ENCODE measurements around the gene DPP6. TPM values are rescaled to one million over a fixed set of nuclear protein-coding genes. Genes with fewer than 3 reads are reported as not detected.

DPP6 gene
- total RNA-seq, 1 donor from 2014 or later, result not detected

- intact Hi-C loops (cut with DNase I), result no loop called here
- no peaks in the 10 kb centered on the region for H3K9me3 ChIP-seq
- H3K4me3 ChIP-seq, result no peak overlapping the region
- no peaks in the 10 kb centered on the region for H3K4me1 ChIP-seq
- DNase-seq (ENCODE audit: low spot score in 2 of 2), result no peak
- no peak overlapping the region for H3K27ac ChIP-seq
- H3K27me3 ChIP-seq, result no peaks in the 10 kb centered on the region
- no peaks in the 10 kb centered on the region for H3K36me3 ChIP-seq
- no peak for TF ChIP-seq CTCF (IDR thresholded peaks at IDR 0.05)
Observed at GRCh38 chr7:154649015-154649414, 596.8 kb downstream of the DPP6 start.

- DNase-seq (ENCODE audit: low spot score in 2 of 2), result no peak
- Histone ChIP-seq H3K27me3 (no peaks in the 10 kb centered on the region), H3K27ac (no peak overlapping the region), H3K9me3 (no peaks in the 10 kb centered on the region), H3K4me3 (no peak overlapping the region), H3K4me1 (no peaks in the 10 kb centered on the region), H3K36me3 (no peaks in the 10 kb centered on the region)
- TF ChIP-seq CTCF (IDR thresholded peaks at IDR 0.05), result no peak
- intact Hi-C loops (cut with DNase I), result no loop called here
Observed at GRCh38 chr7:154649434-154649833, 597.2 kb downstream of the DPP6 start.

GRCh38 chr7:154650275-154650674 is 598.1 kb downstream of the DPP6 start:
- no peaks in the 10 kb centered on the region for H3K27me3 ChIP-seq
- no peak for TF ChIP-seq CTCF (IDR thresholded peaks at IDR 0.05)
- no peak overlapping the region for H3K27ac ChIP-seq
- H3K4me3 ChIP-seq, result no peak overlapping the region
- intact Hi-C loops (cut with DNase I), result no loop called here
- no peaks in the 10 kb centered on the region for H3K9me3 ChIP-seq
- H3K4me1 ChIP-seq, result no peaks in the 10 kb centered on the region
- no peaks in the 10 kb centered on the region for H3K36me3 ChIP-seq
- DNase-seq (ENCODE audit: low spot score in 2 of 2), result no peak

GRCh38 chr7:154651501-154651900 is 599.3 kb downstream of the DPP6 start:
- TF ChIP-seq CTCF (IDR thresholded peaks at IDR 0.05), result no peak
- DNase-seq (ENCODE audit: low spot score in 2 of 2), result no peak
- Histone ChIP-seq H3K9me3 (no peaks in the 10 kb centered on the region), H3K4me1 (no peaks in the 10 kb centered on the region), H3K4me3 (no peak overlapping the region), H3K27me3 (no peaks in the 10 kb centered on the region), H3K36me3 (no peaks in the 10 kb centered on the region), H3K27ac (no peak overlapping the region)
- intact Hi-C loops (cut with DNase I), result no loop called here

- no peak for DNase-seq (ENCODE audit: low spot score in 2 of 2)
- Histone ChIP-seq H3K27ac (no peak overlapping the region), H3K36me3 (no peaks in the 10 kb centered on the region), H3K4me3 (no peak overlapping the region), H3K4me1 (no peaks in the 10 kb centered on the region), H3K27me3 (no peaks in the 10 kb centered on the region), H3K9me3 (no peaks in the 10 kb centered on the region)
- no peak for TF ChIP-seq CTCF (IDR thresholded peaks at IDR 0.05)
- intact Hi-C loops (cut with DNase I), result no loop called here
Observed at GRCh38 chr7:154652564-154652963, 600.4 kb downstream of the DPP6 start.

GRCh38 chr7:154653281-154653680 is 601.1 kb downstream of the DPP6 start:
- Histone ChIP-seq H3K4me3 (no peak overlapping the region), H3K27ac (no peak overlapping the region), H3K36me3 (no peaks in the 10 kb centered on the region), H3K27me3 (no peaks in the 10 kb centered on the region), H3K4me1 (no peaks in the 10 kb centered on the region), H3K9me3 (no peaks in the 10 kb centered on the region)
- DNase-seq (ENCODE audit: low spot score in 2 of 2), result no peak
- intact Hi-C loops (cut with DNase I), result no loop called here
- no peak for TF ChIP-seq CTCF (IDR thresholded peaks at IDR 0.05)
